Activated CD4-positive, CD25-positive, alpha-beta regulatory T cell treated with anti-CD3 and anti-CD28 coated beads, Interleukin-2, amount 50 U/mL, for 72 hours (primary cell): ENCODE results near the gene GRIN3A.
"Not testable (repeated sequence)": the region's sequence is repeated elsewhere in the genome, so short reads cannot be mapped to it uniquely, and the experiment has no call there.

Source experiments
- DNase-seq: peaks from one replicate; pipeline ENCODE4 v3.0.0; 2021

Gene GRIN3A

GRCh38 chr9:101738566-101739183 lies at the start of gene GRIN3A:
Gene GRIN3A, minus strand, starts transcription at chr9:101738647. Its CDS starts 668 bp downstream, at chr9:101737979.
- no peak for DNase-seq

GRCh38 chr9:101787891-101788290 lies 49.4 kb upstream of the GRIN3A start:
- no peak for DNase-seq

GRCh38 chr9:101778332-101778731 lies 39.9 kb upstream of the GRIN3A start:
- no peak for DNase-seq

DNA sequence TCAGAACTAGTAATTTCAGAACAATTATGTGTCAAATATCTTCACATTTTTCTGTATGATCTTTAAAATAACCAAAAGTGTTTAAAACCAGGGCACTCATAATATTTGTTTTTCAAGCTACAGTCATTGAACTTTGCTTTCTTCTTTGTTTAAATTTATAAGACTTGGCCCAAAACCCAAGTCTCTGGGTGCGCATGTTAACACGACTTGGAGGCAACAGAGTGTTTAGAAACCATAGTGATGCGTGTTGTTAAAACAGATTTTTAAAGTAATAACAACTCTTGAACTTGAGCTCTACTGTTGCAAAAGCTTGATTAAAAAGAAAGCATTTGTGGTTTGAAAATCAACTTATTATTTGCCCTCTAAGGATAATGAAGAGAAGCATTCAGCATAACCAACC lies 26.0 kb upstream of the GRIN3A start:
- DNase-seq: no peak

- DNase-seq: no peak
These were observed 20.0 kb upstream of the GRIN3A start for GRCh38 chr9:101758304-101758930.

DNA sequence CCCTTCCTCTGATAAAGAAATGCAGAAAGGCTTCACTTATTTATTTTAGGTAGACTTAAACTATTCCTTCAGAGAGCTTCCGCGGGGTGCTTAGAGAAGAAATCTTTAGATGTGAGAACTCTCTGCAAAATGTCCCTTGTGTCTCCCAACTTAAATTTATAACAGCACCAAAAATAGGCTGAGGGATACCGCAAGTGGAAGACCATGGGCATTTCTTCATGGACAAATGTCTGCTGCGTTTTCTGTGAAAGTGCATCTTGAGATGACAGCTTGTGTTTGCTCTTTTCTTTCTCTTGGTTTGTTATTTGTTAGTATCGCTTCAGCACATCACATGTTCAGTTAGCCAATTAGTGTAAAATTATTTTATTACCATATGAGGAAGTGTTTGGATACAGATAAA lies 15.3 kb upstream of the GRIN3A start:
- no peak for DNase-seq

DNA sequence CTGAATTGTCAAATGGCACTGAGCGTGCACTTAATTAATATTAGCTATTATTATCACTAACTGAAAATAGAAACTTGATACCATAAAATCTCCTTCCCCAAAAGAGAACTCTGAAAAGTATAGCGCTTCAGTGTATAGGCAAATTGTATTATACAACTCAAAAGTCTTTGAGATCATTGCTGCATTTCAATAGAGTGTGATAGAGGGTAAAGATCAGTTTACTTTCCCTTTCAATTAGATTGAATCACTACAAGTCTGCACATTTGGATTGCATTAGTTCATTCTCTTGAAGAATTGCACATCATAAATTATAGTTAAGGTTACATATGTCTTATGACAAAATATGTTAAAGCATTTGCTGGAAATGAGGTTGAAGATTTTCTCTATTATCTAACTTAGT lies 13.4 kb upstream of the GRIN3A start:
- DNase-seq: no peak

DNA sequence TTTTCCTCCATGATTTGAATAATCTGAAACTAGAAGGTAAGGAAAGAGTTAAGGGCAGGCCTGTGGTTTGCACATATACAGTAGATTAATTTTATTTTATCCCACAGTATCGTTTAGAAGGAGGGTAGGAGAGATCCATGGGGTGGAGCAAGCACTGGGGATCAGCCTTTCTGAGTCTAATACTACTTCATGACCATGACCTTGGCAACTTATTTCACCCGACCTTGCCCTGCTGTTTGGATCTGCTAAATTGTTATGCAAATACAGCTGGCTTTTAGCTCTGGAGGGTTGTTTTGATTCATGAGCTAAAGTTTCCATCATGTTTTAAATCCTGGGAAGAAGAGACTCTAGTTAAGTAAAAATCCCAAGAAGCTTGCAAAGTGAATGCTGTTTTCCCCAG lies 864 bp upstream of the GRIN3A start:
- DNase-seq: no peak

GRCh38 chr9:101737705-101738565 lies 512 bp downstream of the GRIN3A start:
- DNase-seq: no peak

DNA sequence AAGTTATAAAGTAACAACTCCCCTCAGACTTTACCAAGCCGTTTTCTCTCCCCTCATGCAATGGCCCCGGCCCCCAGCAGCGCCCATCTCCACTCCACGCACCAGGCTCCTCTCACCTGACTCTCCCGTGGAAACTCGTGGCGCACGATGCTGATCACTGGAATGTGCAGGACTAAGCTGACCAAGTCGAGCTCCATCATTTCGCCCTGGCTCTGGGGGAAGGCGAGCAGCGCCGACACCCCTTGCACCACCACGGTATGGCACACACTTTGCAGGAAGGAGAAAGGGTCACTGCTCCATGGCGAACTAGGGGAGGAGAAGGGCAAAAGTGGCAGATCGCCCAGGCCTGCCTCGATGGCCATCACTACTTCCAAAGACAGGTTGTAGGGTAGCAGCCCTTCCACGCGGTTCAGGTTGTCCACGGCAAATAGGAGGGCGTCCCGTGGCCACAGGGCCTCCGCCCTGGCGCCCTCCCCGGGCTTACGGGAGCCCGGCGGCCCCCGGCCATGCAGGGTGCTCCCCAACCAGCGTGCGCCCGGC lies 1.2 kb downstream of the GRIN3A start:
- DNase-seq: no peak

DNA sequence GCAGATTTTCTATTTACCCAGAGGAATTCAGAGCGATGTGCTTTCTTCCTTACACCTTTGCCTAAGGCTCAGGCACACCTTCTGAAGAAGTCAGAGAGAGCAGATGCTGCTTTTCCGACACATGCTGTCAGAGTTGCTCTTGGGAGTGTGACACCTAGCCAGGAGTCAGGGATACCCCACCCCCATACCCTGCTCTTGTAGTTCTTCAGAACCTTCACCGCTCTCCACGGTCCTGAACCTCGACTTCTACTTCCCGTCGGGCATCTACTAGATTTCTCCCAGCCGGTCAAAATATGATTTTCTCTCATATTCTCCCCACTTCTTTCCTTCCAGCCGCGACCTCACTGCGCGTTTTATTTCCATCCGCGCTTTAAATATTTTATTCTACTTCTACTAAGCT lies 1.7 kb downstream of the GRIN3A start:
- no peak for DNase-seq

DNA sequence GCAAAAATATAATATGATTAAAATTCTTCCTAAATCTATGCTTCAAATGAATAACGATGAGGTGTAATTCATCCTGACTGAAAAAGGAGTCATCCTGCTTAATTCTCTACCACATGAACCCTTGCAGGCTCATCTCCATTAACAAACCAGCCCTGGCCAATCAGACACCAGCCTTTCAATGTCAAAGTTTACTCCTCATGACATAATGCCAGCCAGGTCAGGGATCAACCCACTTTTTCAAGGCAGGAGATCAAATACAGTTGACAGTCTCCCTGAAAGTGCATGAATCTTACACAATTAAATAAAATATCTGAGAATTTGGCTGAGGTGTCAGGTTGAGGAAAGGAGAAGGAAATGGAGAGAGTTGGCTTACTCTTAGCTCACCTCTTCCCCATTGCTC lies 7.0 kb downstream of the GRIN3A start:
- DNase-seq: no peak

DNA sequence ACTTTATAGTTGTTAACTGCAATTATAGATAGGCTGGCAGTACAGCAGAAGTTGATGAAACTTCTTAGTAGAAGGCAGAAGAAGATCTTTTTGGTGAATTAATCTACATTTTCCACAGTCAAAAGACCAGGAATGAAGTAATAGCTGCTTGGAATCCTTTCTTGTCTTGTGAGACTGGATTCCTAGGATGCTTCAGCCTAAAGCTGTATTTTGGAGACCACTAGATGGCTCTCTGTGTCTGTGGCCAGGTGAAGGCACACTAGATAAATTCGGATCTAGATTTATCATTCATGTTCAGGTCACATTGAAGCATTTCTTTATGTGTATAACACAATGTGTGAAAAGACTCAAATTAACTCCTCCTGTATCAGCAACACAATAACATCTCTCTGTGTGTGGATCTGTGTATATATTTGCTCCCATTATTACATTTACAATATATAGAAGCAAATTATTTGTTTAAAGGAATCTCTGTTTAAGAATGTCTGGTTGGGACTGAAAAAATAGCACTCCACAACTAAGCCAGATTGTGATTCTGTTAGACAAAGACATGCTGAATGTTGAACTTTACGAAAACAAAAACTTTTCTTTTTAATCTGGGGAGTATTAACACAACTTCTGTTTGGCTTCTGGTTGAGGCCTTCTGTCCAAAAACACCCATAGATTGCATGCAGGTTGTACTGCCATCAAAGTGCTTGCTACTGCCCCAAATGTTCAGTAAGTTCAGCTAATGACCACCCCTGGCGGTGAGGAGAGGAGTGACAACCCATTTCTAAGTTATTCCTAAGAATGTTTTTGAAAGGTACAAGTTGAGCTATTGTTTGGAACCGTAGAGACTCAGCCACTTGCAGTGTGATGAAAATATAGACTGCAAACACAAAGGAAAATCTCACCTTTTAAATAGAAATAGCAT lies 10.6 kb downstream of the GRIN3A start:
- no peak for DNase-seq

DNA sequence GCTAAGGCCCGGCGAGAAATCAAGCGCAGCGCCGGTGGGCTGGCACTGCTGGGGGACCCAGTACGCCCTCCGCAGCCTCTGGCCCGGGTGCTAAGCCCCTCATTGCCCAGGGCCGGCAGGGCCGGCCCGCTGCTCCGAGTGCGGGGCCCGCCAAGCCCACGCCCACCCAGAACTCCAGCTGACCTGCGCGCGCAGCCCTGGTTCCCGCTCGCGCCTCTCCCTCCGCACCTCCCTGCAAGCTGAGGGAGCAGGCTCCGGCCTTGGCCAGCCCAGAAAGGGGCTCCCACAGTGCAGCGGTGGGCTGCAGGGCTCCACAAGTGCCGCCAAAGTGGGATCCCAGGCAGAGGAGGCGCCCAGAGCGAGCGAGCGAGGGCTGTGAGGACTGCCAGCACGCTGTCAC lies 14.2 kb downstream of the GRIN3A start:
- not testable (repeated sequence) for DNase-seq

GRCh38 chr9:101718192-101718591 lies 20.3 kb downstream of the GRIN3A start:
- DNase-seq: no peak

- no peak for DNase-seq
These were observed 21.8 kb downstream of the GRIN3A start for GRCh38 chr9:101716629-101717028.

- no peak for DNase-seq
These were observed 27.0 kb downstream of the GRIN3A start for GRCh38 chr9:101711330-101711941.

DNA sequence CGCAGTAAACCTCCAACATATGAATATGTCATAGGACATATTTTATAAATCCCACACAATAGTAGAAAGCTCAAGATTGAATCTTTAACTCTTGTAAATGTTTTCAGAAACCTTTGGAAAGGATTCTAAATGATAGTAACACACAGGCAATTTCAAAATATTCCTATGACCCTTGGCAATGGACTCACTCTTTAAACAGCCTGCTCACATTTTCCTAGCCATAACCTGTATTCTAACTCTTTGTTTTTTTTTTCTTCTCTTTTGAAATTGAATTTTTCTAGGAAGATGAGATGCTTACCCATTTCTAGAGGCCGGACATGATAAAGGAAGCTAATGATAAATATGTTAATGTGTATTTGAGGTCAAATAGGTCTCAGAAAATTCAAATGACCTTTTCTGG lies 29.6 kb downstream of the GRIN3A start:
- no peak for DNase-seq

DNA sequence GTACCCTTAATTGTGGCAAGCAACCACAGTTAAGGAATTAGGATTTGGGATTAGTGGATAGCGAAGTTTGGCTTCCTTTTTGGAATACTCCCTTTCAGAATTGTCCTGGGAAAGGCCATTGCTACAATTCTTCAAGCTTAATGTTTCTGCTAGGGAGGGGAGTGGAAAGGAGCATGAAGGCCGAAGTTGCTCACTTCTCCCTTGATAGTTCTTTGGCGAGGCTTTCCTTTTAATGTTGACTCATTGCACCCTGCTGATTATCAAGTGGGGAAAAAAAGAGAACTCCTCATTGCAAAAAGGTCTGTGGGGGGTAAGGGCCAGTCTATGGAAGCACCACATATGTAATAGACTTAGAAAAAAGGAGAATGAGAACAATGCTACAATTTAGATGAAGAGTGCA lies 30.7 kb downstream of the GRIN3A start:
- DNase-seq: no peak

DNA sequence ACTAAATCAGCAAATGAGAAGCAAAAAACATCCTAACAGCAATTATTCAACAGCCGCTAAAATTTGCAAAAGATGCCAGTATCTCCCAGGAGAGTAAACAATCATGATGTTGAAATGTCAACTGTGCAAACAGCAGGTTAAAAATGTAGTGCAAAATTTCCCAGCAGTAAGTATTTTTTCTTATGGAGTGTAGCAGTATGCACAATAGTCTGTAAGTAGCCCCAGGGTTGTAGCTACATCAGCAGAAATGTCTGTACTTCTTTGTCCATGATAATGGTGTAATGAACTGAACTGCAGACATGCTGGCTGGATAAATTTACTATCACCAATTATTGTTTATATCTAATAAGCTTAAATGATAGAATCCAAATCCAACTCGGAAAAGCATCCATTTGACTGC lies 31.4 kb downstream of the GRIN3A start:
- DNase-seq: no peak

DNA sequence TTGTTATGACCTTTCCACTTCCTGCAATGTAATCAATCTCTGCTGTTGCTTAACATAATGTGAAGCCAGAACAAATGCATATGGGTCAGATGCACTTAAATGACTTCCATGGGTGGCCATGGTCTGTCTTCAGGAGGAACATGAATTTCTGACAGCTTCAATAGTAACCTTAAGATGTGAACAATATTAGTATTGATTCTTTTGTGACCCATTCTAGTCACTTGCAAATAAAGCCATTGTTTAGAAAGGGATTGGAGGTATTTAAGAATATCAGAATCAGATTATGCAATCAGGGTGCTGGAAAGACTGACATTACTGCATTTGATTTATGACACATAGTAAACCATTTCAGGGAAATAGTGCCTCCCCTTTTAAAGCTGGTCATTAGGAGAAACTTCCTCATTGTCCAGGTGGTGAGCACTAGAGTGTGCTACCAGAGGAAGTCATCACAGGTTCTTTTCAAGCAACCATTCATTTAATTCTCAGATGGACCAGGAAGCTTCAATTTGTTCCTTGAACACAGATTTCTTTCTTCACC lies 32.1 kb downstream of the GRIN3A start:
- no peak for DNase-seq

GRCh38 chr9:101705135-101705661 lies 33.2 kb downstream of the GRIN3A start:
- no peak for DNase-seq
